ENCODE results near the gene CTNNB1. TPM values are rescaled to one million over a fixed set of nuclear protein-coding genes. Genes with fewer than 3 reads are reported as not detected.

The CTNNB1 gene
- total RNA-seq, 1 experiment from 2014 or later: 460 TPM

DNA sequence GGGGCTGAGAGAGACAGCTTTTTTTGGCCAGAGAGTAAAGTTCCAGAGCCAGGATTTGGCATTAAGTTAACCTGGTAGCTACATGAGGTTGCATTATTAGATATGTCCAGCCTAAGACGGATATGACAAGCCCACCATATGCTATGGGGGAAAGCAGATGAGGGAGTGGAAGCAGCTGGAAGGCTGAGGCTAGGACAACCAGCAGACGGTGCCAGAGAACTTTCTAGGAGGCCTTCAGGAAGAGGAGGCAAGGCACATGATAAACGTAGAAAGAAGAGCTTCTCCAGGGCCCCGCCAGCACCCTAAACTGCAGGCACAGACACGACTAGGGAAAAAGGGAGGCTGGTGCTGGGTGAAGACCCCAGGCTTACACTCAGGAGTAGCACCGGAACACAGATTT lies 87.0 kb downstream of the CTNNB1 start:
- no peaks in the 10 kb centered on the region for H3F3A ChIP-seq (ENCODE audit: low read length, unreplicated experiment)
- H3K4me1 ChIP-seq (ENCODE audit: insufficient read depth, low read length): no peaks in the 10 kb centered on the region
- no peak overlapping the region for H3K4me3 ChIP-seq (ENCODE audit: low read length)
- no peak for ATAC-seq
- H3K79me2 ChIP-seq (ENCODE audit: low read length): no peaks in the 10 kb centered on the region
- H3K4me2 ChIP-seq (ENCODE audit: low read length): no peak overlapping the region
- BruUV-seq (replicated peaks): no TSS peak
- ChIA-PET CTCF (no interaction called here), POLR2A (ENCODE audit: unreplicated experiment) (no interaction called here)
- intact Hi-C loops (cut with micrococcal nuclease): no loop called here
- no peak for DNase-seq
- no peaks in the 10 kb centered on the region for H3K27me3 ChIP-seq (ENCODE audit: low read length)
- TF ChIP-seq CTCF (conservative IDR thresholded peaks at IDR 0.05; ENCODE audit: low read depth, low read length) (no peak), EZH2phosphoT487 (IDR thresholded peaks at IDR 0.05; ENCODE audit: borderline replicate concordance, low read length) (no peak), EZH2 (IDR thresholded peaks at IDR 0.05; ENCODE audit: low read length, unreplicated experiment) (no peak)
- H3K9ac ChIP-seq (ENCODE audit: low read length): no peak overlapping the region
- H3K9me2 ChIP-seq (replicated peaks; ENCODE audit: low read length): no peaks in the 10 kb centered on the region
- no peak overlapping the region for H2AFZ ChIP-seq (ENCODE audit: low read length)
- no peaks in the 10 kb centered on the region for H3K36me3 ChIP-seq (ENCODE audit: low read depth, low read length)
- no peaks in the 10 kb centered on the region for H3K9me3 ChIP-seq (ENCODE audit: low read length)
- no peaks in the 10 kb centered on the region for H4K20me1 ChIP-seq (ENCODE audit: low read length)
- H3K27ac ChIP-seq (ENCODE audit: low read length): no peak overlapping the region

DNA sequence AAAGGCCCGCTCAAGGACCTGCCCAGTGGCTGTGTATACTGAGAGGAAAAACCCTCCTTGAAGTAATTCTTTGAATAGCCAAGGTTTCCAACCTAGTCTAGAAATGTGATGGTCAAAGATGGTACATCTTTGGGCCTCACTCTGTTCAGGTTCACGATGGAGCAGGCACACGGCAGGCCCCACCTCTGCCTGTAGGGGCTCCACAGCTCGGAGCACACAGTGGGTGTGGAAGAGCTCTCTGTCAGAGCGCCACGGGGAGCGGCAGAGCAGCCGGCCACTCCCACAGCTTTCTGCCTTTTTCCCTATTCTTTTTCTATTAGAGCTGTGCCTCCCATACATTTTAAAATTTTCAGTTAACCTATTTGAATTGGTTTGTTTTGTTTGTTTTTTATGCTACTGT lies 89.5 kb downstream of the CTNNB1 start:
- no peak for ATAC-seq

More for the DNA sequence above, 89.5 kb downstream of the CTNNB1 start:
- H3K4me3 ChIP-seq (ENCODE audit: low read length): no peak overlapping the region
- no peak overlapping the region for H3K4me2 ChIP-seq (ENCODE audit: low read length)
- H4K20me1 ChIP-seq (ENCODE audit: low read length): no peaks in the 10 kb centered on the region
- no peak overlapping the region for H3K27ac ChIP-seq (ENCODE audit: low read length)
- H3K4me1 ChIP-seq (ENCODE audit: insufficient read depth, low read length): no peaks in the 10 kb centered on the region
- intact Hi-C loops (cut with micrococcal nuclease): no loop called here
- BruUV-seq (replicated peaks): no TSS peak
- H3K79me2 ChIP-seq (ENCODE audit: low read length): no peaks in the 10 kb centered on the region
- H3F3A ChIP-seq (ENCODE audit: low read length, unreplicated experiment): no peaks in the 10 kb centered on the region
- no peak overlapping the region for H3K9ac ChIP-seq (ENCODE audit: low read length)
- no peaks in the 10 kb centered on the region for H3K9me3 ChIP-seq (ENCODE audit: low read length)
- no peaks in the 10 kb centered on the region for H3K27me3 ChIP-seq (ENCODE audit: low read length)
- ChIA-PET CTCF (no interaction called here), POLR2A (ENCODE audit: unreplicated experiment) (no interaction called here)
- no peak for DNase-seq
- H3K36me3 ChIP-seq (ENCODE audit: low read depth, low read length): no peaks in the 10 kb centered on the region
- H2AFZ ChIP-seq (ENCODE audit: low read length): no peak overlapping the region
- TF ChIP-seq EZH2phosphoT487 (IDR thresholded peaks at IDR 0.05; ENCODE audit: borderline replicate concordance, low read length) (no peak), CTCF (conservative IDR thresholded peaks at IDR 0.05; ENCODE audit: low read depth, low read length) (no peak), EZH2 (IDR thresholded peaks at IDR 0.05; ENCODE audit: low read length, unreplicated experiment) (no peak)
- H3K9me2 ChIP-seq (replicated peaks; ENCODE audit: low read length): no peaks in the 10 kb centered on the region
